ENCODE results near the gene MIPEP. TPM values are rescaled to one million over a fixed set of nuclear protein-coding genes. Genes with fewer than 3 reads are reported as not detected.

The MIPEP gene
- total and polyA plus RNA-seq, 9 of the 15 experiments (the other 6 are each of a cell fraction or from before 2014, with no cell fraction given), result 1.7 to 19.3 (median 13.1) TPM

GRCh38 chr13:23919006-23919405 lies 29.8 kb upstream of the MIPEP start:
- no peak overlapping the region for H2AFZ ChIP-seq (ENCODE audit: low read depth, low read length)
- no peak overlapping the region for H3K4me2 ChIP-seq (ENCODE audit: insufficient read depth, low read length)
- H3K4me1 ChIP-seq (replicated peaks in 1 of 2; ENCODE audit: control insufficient read depth in 2 of 2, insufficient read depth in 2 of 2, low read length in 2 of 2), result no peaks in the 10 kb centered on the region
- intact Hi-C loops (cut with micrococcal nuclease) (no loop called here), in situ Hi-C loops (cut with MboI) (loop anchor here (25.0 kb wide), 1 partner anchor 293 kb away; no protein-coding TSS in a partner anchor)
- no peaks in the 10 kb centered on the region for H3K27me3 ChIP-seq (ENCODE audit: control insufficient read depth in 2 of 2, insufficient read depth in 2 of 2, low read length in 2 of 2)
- no peak for DNase-seq (ENCODE audit: extremely low read depth in 1 of 4, low spot score in 3 of 4)
- H3K36me3 ChIP-seq (ENCODE audit: control insufficient read depth, insufficient read depth, low read length), result no peaks in the 10 kb centered on the region
- TF ChIP-seq STAG1 (CRISPR knock-in tag; IDR thresholded peaks at IDR 0.05; ENCODE audit: borderline replicate concordance), result no peak
- TF ChIP-seq SPI1 (IDR thresholded peaks at IDR 0.05; ENCODE audit: borderline replicate concordance, low read depth, low read length), result 0 out of 2 replicates have a peak, but pooled peaks have one; percentile 7
- no peak for FAIRE-seq
- H3K4me3 ChIP-seq, result no peak overlapping the region
- no peaks in the 10 kb centered on the region for H3K9me1 ChIP-seq (ENCODE audit: control insufficient read depth, insufficient read depth, low read length)
- no peaks in the 10 kb centered on the region for H3K9me3 ChIP-seq (replicated peaks; ENCODE audit: control insufficient read depth, insufficient read depth, low read depth, low read length)
- H3K9ac ChIP-seq (ENCODE audit: insufficient read depth in 1 of 2, low read depth in 2 of 2, low read length in 2 of 2), result no peak overlapping the region
- no TSS peak for BruUV-seq (replicated peaks)
- CTCF ChIA-PET (ENCODE audit: low intra/inter-chr PET ratio), result interaction anchor here (0.6 kb wide), 1 partner anchor 12 kb away, joined by 3 read pairs; no protein-coding TSS in a partner anchor
- H3K27ac ChIP-seq (ENCODE audit: extremely low read depth, low read depth, low read length), result no peak overlapping the region
- ATAC-seq, result no peak
- WGBS (ENCODE audit: insufficient coverage, low coverage, missing lambda C conversion rate), result 0% methylated on average over 1 of the region's 1 CpG
- no peaks in the 10 kb centered on the region for H4K20me1 ChIP-seq (replicated peaks; ENCODE audit: control insufficient read depth, insufficient read depth, low read length)
- POLR2A ChIA-PET, result no interaction called here
- H3K79me2 ChIP-seq (ENCODE audit: control insufficient read depth, insufficient read depth, low read length), result no peaks in the 10 kb centered on the region

GRCh38 chr13:23918208-23918607 lies 29.0 kb upstream of the MIPEP start:
- Histone ChIP-seq H3K4me2 (ENCODE audit: insufficient read depth, low read length) (no peak overlapping the region), H3K4me1 (replicated peaks in 1 of 2; ENCODE audit: control insufficient read depth in 2 of 2, insufficient read depth in 2 of 2, low read length in 2 of 2) (no peaks in the 10 kb centered on the region), H3K27ac (ENCODE audit: extremely low read depth, low read depth, low read length) (no peak overlapping the region), H3K9ac (ENCODE audit: insufficient read depth in 1 of 2, low read depth in 2 of 2, low read length in 2 of 2) (no peak overlapping the region), H3K27me3 (ENCODE audit: control insufficient read depth in 2 of 2, insufficient read depth in 2 of 2, low read length in 2 of 2) (no peaks in the 10 kb centered on the region), H3K36me3 (ENCODE audit: control insufficient read depth, insufficient read depth, low read length) (no peaks in the 10 kb centered on the region), H3K9me1 (ENCODE audit: control insufficient read depth, insufficient read depth, low read length) (no peaks in the 10 kb centered on the region), H2AFZ (ENCODE audit: low read depth, low read length) (no peak overlapping the region), H3K79me2 (ENCODE audit: control insufficient read depth, insufficient read depth, low read length) (no peaks in the 10 kb centered on the region), H3K9me3 (replicated peaks; ENCODE audit: control insufficient read depth, insufficient read depth, low read depth, low read length) (no peaks in the 10 kb centered on the region), H3K4me3 (no peak overlapping the region), H4K20me1 (replicated peaks; ENCODE audit: control insufficient read depth, insufficient read depth, low read length) (no peaks in the 10 kb centered on the region)
- WGBS (ENCODE audit: insufficient coverage, low coverage, missing lambda C conversion rate), result 0% methylated on average over 2 of the region's 2 CpGs
- DNase-seq (ENCODE audit: extremely low read depth in 1 of 4, low spot score in 3 of 4), result no peak
- BruUV-seq (replicated peaks), result no TSS peak
- in situ Hi-C loops (cut with MboI), result loop anchor here (25.0 kb wide), 1 partner anchor 294 kb away; no protein-coding TSS in a partner anchor
- ATAC-seq, result no peak
- CTCF ChIA-PET (ENCODE audit: low intra/inter-chr PET ratio), result no interaction called here
- no peak for FAIRE-seq
- POLR2A ChIA-PET, result no interaction called here
- intact Hi-C loops (cut with micrococcal nuclease), result no loop called here
- TF ChIP-seq SIN3B (IDR thresholded peaks at IDR 0.05; ENCODE audit: low read depth), result no peak
- no peak for TF ChIP-seq RCOR1 (IDR thresholded peaks at IDR 0.05; ENCODE audit: borderline replicate concordance in 1 of 2, low read depth in 2 of 2, low read length in 2 of 2)
- TF ChIP-seq MAFK (IDR thresholded peaks at IDR 0.05; ENCODE audit: low read length), result no peak
- TF ChIP-seq ZNF717 (CRISPR knock-in tag; IDR thresholded peaks at IDR 0.05), result no peak
- TF ChIP-seq POU5F1 (IDR thresholded peaks at IDR 0.05; ENCODE audit: borderline replicate concordance, low read depth, low read length, partially characterized antibody), result no peak
- TF ChIP-seq PTTG1 (tag; IDR thresholded peaks at IDR 0.05; ENCODE audit: low read depth), result no peak
- TF ChIP-seq TAF7 (tag; IDR thresholded peaks at IDR 0.05), result no peak
- TF ChIP-seq BMI1 (IDR thresholded peaks at IDR 0.05; ENCODE audit: low read length), result no peak
- TF ChIP-seq ZNF121 (CRISPR knock-in tag; conservative IDR thresholded peaks at IDR 0.05), result no peak
- TF ChIP-seq PTRF (tag; IDR thresholded peaks at IDR 0.05), result no peak

Measured in K562 (cell line).